Thoracic aorta (tissue), 2 donors: Measurements from ENCODE around the gene HACL1. TPM values are rescaled to one million over a fixed set of nuclear protein-coding genes. Genes with fewer than 3 reads are reported as not detected.

ENCODE experiments used
- ATAC-seq: fragments of 150-250 bp; one replicate; pipeline ENCODE4 v1.8.0; 2017; ENCODE audit warnings: low read depth; ENCODE audit not compliant: insufficient number of reproducible peaks, low FRiP score
- DNase-seq: peaks from one replicate; pipeline ENCODE4 v3.0.0-alpha.2; 2020; ENCODE audit warnings: low spot score
- H3K27ac ChIP-seq, 2 donors: fragments of 200-600 bp; sonication (generic); 1 replicate in 1 of 2; 2 replicates in 1 of 2; pipeline ENCODE4 v1.5.1; 2016; ENCODE audit warnings: mild to moderate bottlenecking in 2 of 2, moderate library complexity in 2 of 2
- H3K27me3 ChIP-seq: fragments of 200-600 bp; sonication (generic); replicated peaks from 2 replicates; pipeline ENCODE4 v1.6.0; 2016; ENCODE audit warnings: mild to moderate bottlenecking; ENCODE audit not compliant: insufficient read depth
- H3K36me3 ChIP-seq: fragments of 200-600 bp; sonication (generic); one replicate; pipeline ENCODE4 v1.5.1; 2016
- H3K4me1 ChIP-seq, 2 donors: fragments of 200-600 bp; sonication (generic); 1 replicate in 1 of 2; 2 replicates in 1 of 2; pipeline versions ENCODE4 v1.5.1 to v1.6.0; 2016; ENCODE audit warnings: low read depth in 2 of 2, mild to moderate bottlenecking in 1 of 2; ENCODE audit not compliant: control insufficient read depth in 1 of 2
- H3K4me3 ChIP-seq: fragments of 200-600 bp; sonication (generic); 2 replicates; pipeline ENCODE4 v1.5.1; 2016; ENCODE audit warnings: mild to moderate bottlenecking
- H3K9me3 ChIP-seq: fragments of 200-600 bp; sonication (generic); 2 replicates; pipeline ENCODE4 v1.5.1; 2016
- total RNA-seq, 2 donors: library from RNA; depleted of rRNA; stranded (reverse); fragments of >200 nt; gene quantifications; one replicate each; pipeline versions ENCODE4 v1.1.0 to v1.2.3, GENCODE V29; 2016
- TF ChIP-seq, protein P1 (sequence below): fragments of 200-600 bp; sonication (generic); IDR thresholded peaks from one replicate; pipeline ENCODE4 v1.5.1; 2019; ENCODE audit warnings: antibody characterized with exemption

The HACL1 gene
- 10 to 100 TPM; 14.5 to 21.6 TPM for total RNA-seq

DNA sequence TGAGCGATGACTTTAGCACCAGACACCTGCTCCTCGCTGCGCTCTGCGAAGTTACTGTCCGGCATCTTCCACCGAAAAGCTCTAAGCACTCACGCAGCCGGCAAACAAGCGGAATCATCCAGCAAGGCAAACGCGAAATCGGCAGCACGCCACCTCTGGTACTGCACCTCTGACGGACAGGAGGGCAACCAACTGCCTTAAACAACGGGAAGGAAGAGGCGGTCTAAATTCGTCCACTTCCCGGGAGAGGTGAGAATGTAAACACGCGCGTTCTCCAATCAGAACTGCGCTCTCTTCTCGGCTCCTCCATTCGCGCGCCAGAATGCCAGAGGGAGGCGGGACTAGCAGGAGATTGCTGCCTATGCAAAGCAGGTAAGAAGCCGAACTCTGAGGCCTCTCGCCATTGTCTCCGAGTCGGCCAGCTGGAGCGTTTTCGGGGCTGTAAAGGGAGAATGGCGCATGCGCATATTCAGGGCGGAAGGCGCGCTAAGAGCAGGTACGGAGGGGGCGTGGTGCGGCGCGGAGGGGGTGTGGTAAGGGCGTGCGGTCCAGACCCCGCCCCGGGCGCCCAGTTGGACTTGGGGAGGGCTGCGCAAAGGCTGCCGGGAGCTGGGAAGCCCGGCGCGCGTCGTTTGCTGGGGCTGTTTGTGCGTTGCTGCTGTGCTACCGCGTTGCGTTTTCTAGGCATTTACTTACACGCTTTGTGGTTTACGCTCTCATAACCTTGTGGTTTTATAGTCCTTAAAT lies at the start of gene HACL1, which contains the start of gene BTD:
TSS of gene HACL1 (minus strand) at position 171 of the 747 bp plus-strand sequence. CDS start at position 65, 106 bp downstream.
TSS of gene BTD (plus strand) at position 347 of the 747 bp plus-strand sequence. CDS start 33,695 bp downstream, outside the sequence.
- H3K4me1 ChIP-seq = peaks cover 20 to 24% of the 10 kb centered on the region in 2 donors
- H3K36me3 ChIP-seq = peaks cover 7% of the 10 kb centered on the region
- H3K27me3 ChIP-seq = no peaks in the 10 kb centered on the region
- peak; percentile 94 for DNase-seq
- ATAC-seq = peak; percentile 99
- H3K4me3 ChIP-seq = peak within 1 kb of the TSS; percentile 97
- H3K9me3 ChIP-seq = no peaks in the 10 kb centered on the region
- TF ChIP-seq, protein P1, sequence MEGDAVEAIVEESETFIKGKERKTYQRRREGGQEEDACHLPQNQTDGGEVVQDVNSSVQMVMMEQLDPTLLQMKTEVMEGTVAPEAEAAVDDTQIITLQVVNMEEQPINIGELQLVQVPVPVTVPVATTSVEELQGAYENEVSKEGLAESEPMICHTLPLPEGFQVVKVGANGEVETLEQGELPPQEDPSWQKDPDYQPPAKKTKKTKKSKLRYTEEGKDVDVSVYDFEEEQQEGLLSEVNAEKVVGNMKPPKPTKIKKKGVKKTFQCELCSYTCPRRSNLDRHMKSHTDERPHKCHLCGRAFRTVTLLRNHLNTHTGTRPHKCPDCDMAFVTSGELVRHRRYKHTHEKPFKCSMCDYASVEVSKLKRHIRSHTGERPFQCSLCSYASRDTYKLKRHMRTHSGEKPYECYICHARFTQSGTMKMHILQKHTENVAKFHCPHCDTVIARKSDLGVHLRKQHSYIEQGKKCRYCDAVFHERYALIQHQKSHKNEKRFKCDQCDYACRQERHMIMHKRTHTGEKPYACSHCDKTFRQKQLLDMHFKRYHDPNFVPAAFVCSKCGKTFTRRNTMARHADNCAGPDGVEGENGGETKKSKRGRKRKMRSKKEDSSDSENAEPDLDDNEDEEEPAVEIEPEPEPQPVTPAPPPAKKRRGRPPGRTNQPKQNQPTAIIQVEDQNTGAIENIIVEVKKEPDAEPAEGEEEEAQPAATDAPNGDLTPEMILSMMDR = no peak
- peak within 1 kb of the TSS; percentile 83 for H3K27ac ChIP-seq

- ATAC-seq (no peak), DNase-seq (no peak)
- H3K4me1 ChIP-seq = peaks cover 13 to 33% of the 10 kb centered on the region in 2 donors
- H3K9me3 ChIP-seq = no peaks in the 10 kb centered on the region
- H3K27ac ChIP-seq = no peak overlapping the region
- H3K4me3 ChIP-seq = no peak overlapping the region
- TF ChIP-seq, protein P1 = no peak
- H3K27me3 ChIP-seq = no peaks in the 10 kb centered on the region
- H3K36me3 ChIP-seq = no peaks in the 10 kb centered on the region
Observed at GRCh38 chr3:15649858-15650257, 48.5 kb upstream of the HACL1 start.

DNA sequence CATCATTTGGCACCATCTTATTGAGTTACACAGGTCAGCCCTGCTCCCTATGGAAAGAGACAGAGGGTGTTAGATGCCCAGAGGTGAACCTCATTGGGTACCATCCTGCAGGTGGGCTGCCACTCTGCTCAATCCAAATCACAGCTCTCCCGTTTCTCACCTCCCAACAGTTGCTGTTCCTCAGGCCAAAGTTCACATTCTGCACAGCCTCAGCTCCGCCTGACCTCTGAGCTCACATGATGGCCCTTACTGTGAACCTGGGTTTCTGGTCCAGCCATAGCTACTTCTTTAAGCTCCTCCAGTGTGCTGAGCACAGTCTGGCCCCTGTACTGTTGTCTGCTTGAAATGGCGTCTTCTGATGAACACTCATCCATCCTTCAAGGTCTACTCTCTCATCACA lies 48.0 kb upstream of the HACL1 start:
- no peak overlapping the region for H3K4me3 ChIP-seq
- H3K27ac ChIP-seq = no peak overlapping the region
- TF ChIP-seq, protein P1 = no peak
- H3K9me3 ChIP-seq = no peaks in the 10 kb centered on the region
- peaks cover 13 to 33% of the 10 kb centered on the region in 2 donors for H3K4me1 ChIP-seq
- H3K36me3 ChIP-seq = no peaks in the 10 kb centered on the region
- ATAC-seq (no peak), DNase-seq (no peak)
- H3K27me3 ChIP-seq = no peaks in the 10 kb centered on the region

GRCh38 chr3:15647611-15648167 lies 46.3 kb upstream of the HACL1 start:
- ATAC-seq (no peak), DNase-seq (no peak)
- peak overlapping the region; percentile 59 to 74 for H3K27ac ChIP-seq
- TF ChIP-seq, protein P1 = no peak
- H3K9me3 ChIP-seq = no peaks in the 10 kb centered on the region
- H3K27me3 ChIP-seq = no peaks in the 10 kb centered on the region
- H3K4me1 ChIP-seq = peaks cover 13 to 33% of the 10 kb centered on the region in 2 donors
- peak overlapping the region; percentile 50 for H3K4me3 ChIP-seq
- no peaks in the 10 kb centered on the region for H3K36me3 ChIP-seq

- Histone ChIP-seq H3K4me3 (peak overlapping the region; percentile 50), H3K4me1 (peaks cover 13 to 33% of the 10 kb centered on the region in 2 donors), H3K36me3 (no peaks in the 10 kb centered on the region), H3K27me3 (no peaks in the 10 kb centered on the region), H3K9me3 (no peaks in the 10 kb centered on the region), H3K27ac (peak overlapping the region; percentile 59 to 74)
- TF ChIP-seq, protein P1 = no peak
- DNase-seq (peak; percentile 40), ATAC-seq (peak; percentile 49)
Observed at GRCh38 chr3:15646851-15647511, 45.6 kb upstream of the HACL1 start.
